ENCODE measurements around the gene CBY1. TPM values are rescaled to one million over a fixed set of nuclear protein-coding genes. Genes with fewer than 3 reads are reported as not detected.

The CBY1 gene
- total and polyA plus RNA-seq, 10 of the 15 experiments (the other 5 are each of a cell fraction or from before 2014, with no cell fraction given): 7.3 to 18.6 (median 11.9) TPM

- TF ChIP-seq ZBTB33 (IDR thresholded peaks at IDR 0.05) (no peak), POLR2AphosphoS2 (IDR thresholded peaks at IDR 0.05; ENCODE audit: low read depth, low read length) (no peak), SIN3A (IDR thresholded peaks at IDR 0.05; ENCODE audit: low read depth, low read length) (no peak), ELK1 (IDR thresholded peaks at IDR 0.05; ENCODE audit: low read depth, low read length) (no peak), TAF1 (IDR thresholded peaks at IDR 0.05; ENCODE audit: borderline replicate concordance, low read depth, low read length) (no peak), IKZF2 (IDR thresholded peaks at IDR 0.05) (no peak)
These were observed 60.8 kb downstream of the CBY1 start (continued) for GRCh38 chr22:38717244-38717643.

- POLR2A ChIA-PET: no interaction called here
- H3K27me3 ChIP-seq (replicated peaks in 1 of 2; ENCODE audit: control insufficient read depth in 2 of 2, insufficient read depth in 2 of 2, low read length in 1 of 2): no peaks in the 10 kb centered on the region
- WGBS (ENCODE audit: insufficient coverage, insufficient replicate concordance, low lambda C conversion rate, missing lambda C conversion rate): 94% methylated on average over 6 of the region's 6 CpGs
- SMC1A ChIA-PET (ENCODE audit: uncharacterized antibody, unreplicated experiment): no interaction called here
- H4K20me1 ChIP-seq (ENCODE audit: control insufficient read depth, insufficient read depth): peaks cover 9% of the 10 kb centered on the region
- no peaks in the 10 kb centered on the region for H3K9me3 ChIP-seq (replicated peaks; ENCODE audit: control insufficient read depth, insufficient read depth, low read length)
- no peak overlapping the region for H2AFZ ChIP-seq (ENCODE audit: control insufficient read depth, low read depth, low read length)
- no peaks in the 10 kb centered on the region for H3K4me1 ChIP-seq (ENCODE audit: control insufficient read depth, insufficient read depth, low read length)
- peaks cover 32 to 51% of the 10 kb centered on the region in 2 experiments for H3K36me3 ChIP-seq (ENCODE audit: control insufficient read depth in 2 of 2, insufficient read depth in 2 of 2, low read length in 1 of 2)
- DNase-seq (ENCODE audit: low read depth, low spot score): no peak
- H3K27ac ChIP-seq (ENCODE audit: control insufficient read depth, insufficient read depth): no peak overlapping the region
- H3K4me3 ChIP-seq: no peak overlapping the region
- intact Hi-C loops (cut with micrococcal nuclease; ENCODE audit: unreplicated experiment) (no loop called here), in situ Hi-C loops (cut with MboI) (no loop called here)
- no peak for TF ChIP-seq HDAC6 (IDR thresholded peaks at IDR 0.05; ENCODE audit: unreplicated experiment)
- no peak for TF ChIP-seq CBX3 (IDR thresholded peaks at IDR 0.05; ENCODE audit: borderline replicate concordance, low read depth)
- no peak for TF ChIP-seq MLLT1 (IDR thresholded peaks at IDR 0.05)
- FAIRE-seq: no peak
- H3K79me2 ChIP-seq (ENCODE audit: control insufficient read depth, insufficient read depth, low read length): peaks cover 16% of the 10 kb centered on the region
- H3K9ac ChIP-seq (ENCODE audit: control insufficient read depth, insufficient read depth, low read length): no peak overlapping the region
- no TSS peak for BruUV-seq (replicated peaks)
- CTCF ChIA-PET: no interaction called here
- no peak for ATAC-seq
- RAD21 ChIA-PET (ENCODE audit: unreplicated experiment): no interaction called here
- no peak overlapping the region for H3K4me2 ChIP-seq (ENCODE audit: control insufficient read depth, insufficient read depth)
These were observed 62.0 kb downstream of the CBY1 start for GRCh38 chr22:38718414-38718813.
